ENCODE data around the gene LRP6.

- TF ChIP-seq POLR2AphosphoS5 (IDR thresholded peaks at IDR 0.05) (no peak), POLR2A (IDR thresholded peaks at IDR 0.05) (no peak)
Measured at GRCh38 chr12:12086362-12086761, 180.5 kb downstream of the LRP6 start.

Data from prostate gland (tissue), 1 donor.